Measurements from ENCODE around the gene ZBTB1.

GRCh38 chr14:64544607-64545312, 40.2 kb downstream of the ZBTB1 start:
- TF ChIP-seq, protein P1, sequence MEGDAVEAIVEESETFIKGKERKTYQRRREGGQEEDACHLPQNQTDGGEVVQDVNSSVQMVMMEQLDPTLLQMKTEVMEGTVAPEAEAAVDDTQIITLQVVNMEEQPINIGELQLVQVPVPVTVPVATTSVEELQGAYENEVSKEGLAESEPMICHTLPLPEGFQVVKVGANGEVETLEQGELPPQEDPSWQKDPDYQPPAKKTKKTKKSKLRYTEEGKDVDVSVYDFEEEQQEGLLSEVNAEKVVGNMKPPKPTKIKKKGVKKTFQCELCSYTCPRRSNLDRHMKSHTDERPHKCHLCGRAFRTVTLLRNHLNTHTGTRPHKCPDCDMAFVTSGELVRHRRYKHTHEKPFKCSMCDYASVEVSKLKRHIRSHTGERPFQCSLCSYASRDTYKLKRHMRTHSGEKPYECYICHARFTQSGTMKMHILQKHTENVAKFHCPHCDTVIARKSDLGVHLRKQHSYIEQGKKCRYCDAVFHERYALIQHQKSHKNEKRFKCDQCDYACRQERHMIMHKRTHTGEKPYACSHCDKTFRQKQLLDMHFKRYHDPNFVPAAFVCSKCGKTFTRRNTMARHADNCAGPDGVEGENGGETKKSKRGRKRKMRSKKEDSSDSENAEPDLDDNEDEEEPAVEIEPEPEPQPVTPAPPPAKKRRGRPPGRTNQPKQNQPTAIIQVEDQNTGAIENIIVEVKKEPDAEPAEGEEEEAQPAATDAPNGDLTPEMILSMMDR (IDR thresholded peaks at IDR 0.05): no peak
- TF ChIP-seq POLR2A (IDR thresholded peaks at IDR 0.05) (no peak), EP300 (IDR thresholded peaks at IDR 0.05) (no peak)

All from upper lobe of left lung (tissue), 4 donors.